GM21825 (cell line): Measurements from ENCODE around the gene TM9SF2.

Experiments used
- ATAC-seq: cut with Tn5 transposase; IDR thresholded peaks from one replicate; pipeline ENCODE4 v1.9.1; 2021; ENCODE audit warnings: mild to moderate bottlenecking, moderate library complexity; ENCODE audit not compliant: unreplicated experiment

Gene TM9SF2

GRCh38 chr13:99495466-99496183, 5.6 kb upstream of the TM9SF2 start:
- no peak for ATAC-seq

- peak; percentile 31 for ATAC-seq
Observed at GRCh38 chr13:99496184-99497142, 4.8 kb upstream of the TM9SF2 start.

GRCh38 chr13:99498171-99499161, 2.8 kb upstream of the TM9SF2 start:
- peak; percentile 51 for ATAC-seq

- peak; percentile 3 for ATAC-seq
Observed at GRCh38 chr13:99500839-99501183, 461 bp upstream of the TM9SF2 start.

- ATAC-seq, result no peak
Observed at GRCh38 chr13:99501848-99502301, 603 bp downstream of the TM9SF2 start.

- no peak for ATAC-seq
Observed at GRCh38 chr13:99505814-99506269, 4.6 kb downstream of the TM9SF2 start.

- peak; percentile 81 for ATAC-seq
Observed at GRCh38 chr13:99506634-99507033, 5.4 kb downstream of the TM9SF2 start.

- ATAC-seq, result no peak
Observed at GRCh38 chr13:99507054-99507453, 5.8 kb downstream of the TM9SF2 start.

- ATAC-seq, result no peak
Observed at GRCh38 chr13:99507551-99507950, 6.3 kb downstream of the TM9SF2 start.

GRCh38 chr13:99507986-99508385, 6.7 kb downstream of the TM9SF2 start:
- ATAC-seq, result no peak

GRCh38 chr13:99509479-99509878, 8.2 kb downstream of the TM9SF2 start:
- no peak for ATAC-seq

- ATAC-seq, result no peak
Observed at GRCh38 chr13:99514801-99515200, 13.5 kb downstream of the TM9SF2 start.

GRCh38 chr13:99516153-99516929, 15.1 kb downstream of the TM9SF2 start:
- ATAC-seq, result no peak

- no peak for ATAC-seq
Observed at GRCh38 chr13:99517577-99517976, 16.3 kb downstream of the TM9SF2 start.

- no peak for ATAC-seq
Observed at GRCh38 chr13:99517984-99518383, 16.7 kb downstream of the TM9SF2 start.

- ATAC-seq, result no peak
Observed at GRCh38 chr13:99522298-99522697, 21.0 kb downstream of the TM9SF2 start.

- ATAC-seq, result no peak
Observed at GRCh38 chr13:99523838-99524237, 22.6 kb downstream of the TM9SF2 start.

GRCh38 chr13:99525967-99526366, 24.7 kb downstream of the TM9SF2 start:
- no peak for ATAC-seq

- ATAC-seq, result no peak
Observed at GRCh38 chr13:99526549-99526948, 25.3 kb downstream of the TM9SF2 start.

GRCh38 chr13:99527301-99527700, 26.0 kb downstream of the TM9SF2 start:
- ATAC-seq, result no peak
